GM12801 (cell line): Measurements from ENCODE around the gene FANCD2OS.

Experiments
- CTCF ChIP-seq: IDR thresholded peaks from one replicate; pipeline ENCODE4 v1.5.1; 2011; ENCODE audit warnings: control low read depth; ENCODE audit not compliant: insufficient read length; ENCODE audit errors: extremely low read depth

FANCD2OS gene

GRCh38 chr3:10090179-10090578, 17.9 kb downstream of the FANCD2OS start:
- TF ChIP-seq CTCF, result no peak

GRCh38 chr3:10088256-10088655, 19.8 kb downstream of the FANCD2OS start:
- TF ChIP-seq CTCF, result no peak

GRCh38 chr3:10085738-10086137, 22.3 kb downstream of the FANCD2OS start:
- no peak for TF ChIP-seq CTCF

GRCh38 chr3:10081871-10082270, 26.2 kb downstream of the FANCD2OS start:
- no peak for TF ChIP-seq CTCF

- TF ChIP-seq CTCF, result no peak
Observed at GRCh38 chr3:10074666-10075065, 33.4 kb downstream of the FANCD2OS start.

- TF ChIP-seq CTCF, result no peak
Observed at GRCh38 chr3:10055097-10055496, 53.0 kb downstream of the FANCD2OS start.
